WTC11 (cell line): Measurements from ENCODE around the gene F2R.

Source experiments
- NFYB ChIP-seq: sonication (generic); formaldehyde crosslinking; conservative IDR thresholded peaks from 2 replicates; pipeline ENCODE4 v1.8.0; 2022; ENCODE audit warnings: low read depth, missing genetic modification reagents
- SP1 ChIP-seq: sonication (generic); formaldehyde crosslinking; conservative IDR thresholded peaks from 2 replicates; pipeline ENCODE4 v1.8.1; 2022; ENCODE audit warnings: missing genetic modification reagents
- ZNF416 ChIP-seq: fragments of 250-450 bp; sonication (Bioruptor Pico); IDR thresholded peaks from 2 replicates; pipeline ENCODE4 v1.9.0; 2021; ENCODE audit warnings: mild to moderate bottlenecking, inconsistent platforms
- TF ChIP-seq, protein P1 (sequence below): sonication (generic); formaldehyde crosslinking; IDR thresholded peaks from 2 replicates; pipeline ENCODE4 v1.8.1; 2022; ENCODE audit warnings: low read depth, missing genetic modification reagents, borderline replicate concordance

GRCh38 chr5:76672242-76672641 is 43.7 kb upstream of the F2R start:
- no peak for TF ChIP-seq ZNF416
- TF ChIP-seq, protein P1, sequence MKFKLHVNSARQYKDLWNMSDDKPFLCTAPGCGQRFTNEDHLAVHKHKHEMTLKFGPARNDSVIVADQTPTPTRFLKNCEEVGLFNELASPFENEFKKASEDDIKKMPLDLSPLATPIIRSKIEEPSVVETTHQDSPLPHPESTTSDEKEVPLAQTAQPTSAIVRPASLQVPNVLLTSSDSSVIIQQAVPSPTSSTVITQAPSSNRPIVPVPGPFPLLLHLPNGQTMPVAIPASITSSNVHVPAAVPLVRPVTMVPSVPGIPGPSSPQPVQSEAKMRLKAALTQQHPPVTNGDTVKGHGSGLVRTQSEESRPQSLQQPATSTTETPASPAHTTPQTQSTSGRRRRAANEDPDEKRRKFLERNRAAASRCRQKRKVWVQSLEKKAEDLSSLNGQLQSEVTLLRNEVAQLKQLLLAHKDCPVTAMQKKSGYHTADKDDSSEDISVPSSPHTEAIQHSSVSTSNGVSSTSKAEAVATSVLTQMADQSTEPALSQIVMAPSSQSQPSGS (CRISPR knock-in tag), result no peak
- no peak for TF ChIP-seq NFYB (CRISPR knock-in tag)
- TF ChIP-seq SP1, result no peak
